Forelimb muscle (tissue), 1 donor: Measurements from ENCODE around the gene SUMF1. TPM values are rescaled to one million over a fixed set of nuclear protein-coding genes. Genes with fewer than 3 reads are reported as not detected.
"Not testable (repeated sequence)": the region's sequence is repeated elsewhere in the genome, so short reads cannot be mapped to it uniquely, and the experiment has no call there.

Source experiments
- DNase-seq: peaks from one replicate; pipeline ENCODE4 v3.0.0-alpha.2; 2013; ENCODE audit warnings: low read depth
- polyA plus RNA-seq: library from polyadenylated mRNA; unstranded; fragments of 120-200 nt; gene quantifications from one replicate; pipeline ENCODE4 v1.2.1, GENCODE V29; 2013; ENCODE audit not compliant: insufficient read length

The SUMF1 gene
- polyA plus RNA-seq, 1 donor = 10.9 TPM

DNA sequence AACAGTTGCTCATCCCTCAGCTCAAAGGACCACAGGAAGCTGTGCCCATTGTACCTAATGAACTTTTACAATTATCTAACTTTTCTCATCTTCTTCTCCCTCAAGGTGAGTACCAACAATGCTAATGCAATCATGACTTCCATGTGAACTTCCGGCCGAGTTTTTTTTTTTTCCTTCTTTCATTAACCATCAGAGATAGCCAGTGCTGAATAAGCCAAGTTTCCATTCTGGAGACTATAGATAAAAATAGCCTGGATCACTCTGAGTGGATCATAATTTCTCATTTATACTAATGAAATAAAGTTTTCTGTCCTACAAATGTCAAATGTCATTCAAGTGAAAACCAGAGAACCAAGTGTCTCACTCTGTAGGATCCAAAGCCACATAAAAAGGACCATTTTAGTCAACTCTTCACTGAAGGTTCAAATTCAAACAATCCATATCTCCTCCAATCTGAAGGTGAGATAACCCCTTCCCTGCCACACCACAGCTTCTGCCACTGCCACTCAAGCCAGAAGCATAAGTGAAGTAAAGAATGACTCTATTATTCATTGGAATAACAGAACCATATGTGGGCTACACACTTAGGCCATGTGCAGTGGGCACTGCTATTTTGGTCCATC, 5.5 kb downstream of the SUMF1 start:
- DNase-seq = no peak

DNA sequence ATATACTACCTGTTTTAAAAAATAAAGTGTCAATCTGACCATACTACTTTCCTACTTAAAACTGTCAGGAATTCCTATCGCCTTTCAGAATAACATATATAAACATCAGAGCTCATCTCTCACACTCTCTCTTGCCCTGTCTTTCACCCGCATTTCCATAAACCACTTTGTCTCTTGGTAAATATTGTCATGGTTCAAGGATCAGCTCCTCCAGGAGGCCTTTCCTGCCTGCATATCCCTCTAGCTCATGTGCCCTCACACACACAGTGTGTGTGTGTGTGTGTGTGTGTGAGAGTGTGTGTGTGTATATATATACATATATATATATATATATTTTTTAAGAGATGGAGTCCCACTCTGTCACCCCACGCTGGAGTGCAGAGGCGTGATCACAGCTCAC, 6.7 kb downstream of the SUMF1 start:
- DNase-seq = no peak

GRCh38 chr3:4458961-4459360, 8.1 kb downstream of the SUMF1 start:
- DNase-seq = no peak

DNA sequence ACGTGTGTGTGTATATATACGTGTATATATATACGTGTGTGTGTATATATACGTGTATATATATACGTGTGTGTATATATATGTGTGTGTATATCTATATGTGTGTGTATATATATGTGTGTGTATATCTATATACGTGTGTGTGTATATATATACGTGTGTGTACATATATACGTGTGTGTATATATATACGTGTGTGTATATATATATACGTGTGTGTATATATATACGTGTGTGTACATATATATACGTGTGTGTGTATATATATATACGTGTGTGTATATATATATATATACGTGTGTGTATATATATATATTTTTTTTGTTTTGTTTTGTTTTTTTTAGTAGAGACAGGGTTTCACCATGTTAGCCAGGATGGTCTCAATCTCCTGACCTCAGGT, 10.3 kb downstream of the SUMF1 start:
- DNase-seq = not testable (repeated sequence)

DNA sequence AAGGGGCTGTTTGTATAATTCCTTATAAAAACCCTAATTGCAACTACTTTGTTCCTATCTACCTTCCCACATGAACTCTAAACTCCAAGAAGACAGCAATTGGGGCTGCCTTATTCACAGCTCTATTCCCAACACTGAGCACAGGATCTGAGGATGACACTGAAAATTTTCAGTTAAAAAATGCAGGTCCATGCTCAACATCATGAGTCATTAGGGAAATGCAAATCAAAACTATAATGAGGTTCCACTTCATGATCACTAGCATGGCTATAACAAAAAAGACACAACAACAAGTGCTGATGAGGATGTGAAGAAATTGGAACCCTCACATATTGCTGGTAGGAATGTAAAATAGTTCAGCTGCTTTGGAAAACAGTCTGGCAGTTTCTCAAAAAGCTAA, 12.9 kb downstream of the SUMF1 start:
- no peak for DNase-seq

DNA sequence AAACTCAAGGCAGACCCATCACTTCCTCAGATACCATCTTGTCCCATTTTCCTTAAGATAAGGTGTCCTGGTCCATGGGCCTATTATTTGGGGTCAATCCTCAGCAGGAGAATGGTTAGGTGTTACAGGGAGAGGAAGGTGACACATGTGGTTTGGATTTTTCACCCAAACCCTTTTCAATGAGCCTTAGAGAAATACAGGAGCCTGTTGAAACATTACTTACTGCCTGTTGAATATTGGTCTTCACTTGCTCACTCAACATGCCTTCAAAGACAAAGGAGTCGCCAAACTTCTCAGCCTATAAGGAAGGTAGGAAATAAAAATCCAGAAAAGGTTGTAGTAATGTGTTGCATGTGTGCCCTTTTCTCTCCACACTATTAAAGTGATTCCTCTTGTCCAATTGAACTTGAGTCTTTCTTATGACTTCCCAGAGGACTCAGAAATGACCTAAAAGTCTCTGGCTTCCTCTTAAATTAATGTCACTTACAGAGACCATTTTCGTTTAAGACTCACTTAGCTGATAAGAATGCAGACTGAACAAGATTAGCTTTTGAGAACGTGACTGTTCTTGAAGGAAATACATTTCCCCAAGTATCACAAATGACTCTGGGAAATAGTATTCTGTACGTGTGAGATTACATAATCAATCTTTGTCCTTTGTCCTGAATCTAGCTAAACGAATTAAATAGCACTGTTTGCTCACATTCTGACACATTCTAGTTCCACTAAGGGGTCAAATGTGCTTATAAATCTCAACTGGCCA, 17.8 kb downstream of the SUMF1 start:
- no peak for DNase-seq

- DNase-seq = no peak
Observed at GRCh38 chr3:4448187-4448586, 18.9 kb downstream of the SUMF1 start.

GRCh38 chr3:4447295-4447999, 19.6 kb downstream of the SUMF1 start:
- DNase-seq = no peak

GRCh38 chr3:4440951-4441350, 26.1 kb downstream of the SUMF1 start:
- DNase-seq = no peak

GRCh38 chr3:4438296-4438695, 28.8 kb downstream of the SUMF1 start:
- no peak for DNase-seq

DNA sequence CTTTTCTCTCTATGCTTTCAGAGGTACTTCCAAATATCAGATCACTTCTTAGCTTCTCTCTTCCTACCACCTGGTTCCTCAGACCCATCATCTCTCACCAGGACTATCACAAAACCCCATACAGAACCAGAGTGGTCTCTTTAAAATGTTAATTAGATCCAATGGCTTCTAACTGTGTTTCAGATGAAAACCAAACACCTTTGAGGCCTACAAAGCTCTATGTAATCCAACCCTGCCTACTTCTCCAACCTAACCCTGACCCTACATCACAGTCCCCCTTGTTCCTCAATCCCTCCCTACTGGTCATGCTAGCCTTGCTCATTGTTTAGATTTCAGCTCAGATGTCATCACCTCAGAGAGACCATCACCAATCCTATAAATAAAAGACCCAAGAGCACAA, 34.8 kb downstream of the SUMF1 start:
- no peak for DNase-seq

DNA sequence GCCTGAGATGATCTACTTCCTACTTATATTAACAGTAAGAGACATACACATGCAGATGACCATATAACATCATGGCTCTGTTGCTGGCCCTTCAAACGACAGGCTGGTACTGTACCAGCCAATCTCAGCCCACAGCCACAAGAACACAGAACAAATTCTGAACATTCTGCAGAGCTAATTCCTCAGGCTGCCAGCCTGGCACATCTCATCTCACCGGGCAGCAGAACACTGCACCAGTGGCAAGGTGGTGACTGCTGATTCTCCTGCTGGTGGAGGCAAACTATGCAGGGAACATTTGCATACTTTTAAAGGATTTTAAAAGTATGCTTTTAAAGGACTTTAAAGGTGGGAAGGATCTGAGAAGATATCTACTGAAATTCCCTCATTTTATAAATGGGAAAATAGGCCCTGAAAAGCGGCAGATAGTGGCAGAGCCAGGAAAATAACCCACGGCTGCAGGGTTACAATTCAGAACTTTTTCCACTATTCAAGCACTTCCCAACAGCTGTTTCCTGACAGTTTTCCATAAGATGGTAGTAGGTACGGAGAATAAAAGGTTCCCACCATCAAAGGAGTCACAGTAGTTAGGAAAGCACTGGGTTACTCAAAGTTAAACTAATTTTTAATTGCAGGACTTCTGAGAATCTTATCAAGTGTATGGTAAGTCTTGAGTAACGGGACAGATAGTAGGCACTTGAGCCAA, 37.3 kb downstream of the SUMF1 start:
- DNase-seq = no peak

- peak; percentile 35 for DNase-seq
Observed at GRCh38 chr3:4426782-4427344, 40.2 kb downstream of the SUMF1 start.

DNA sequence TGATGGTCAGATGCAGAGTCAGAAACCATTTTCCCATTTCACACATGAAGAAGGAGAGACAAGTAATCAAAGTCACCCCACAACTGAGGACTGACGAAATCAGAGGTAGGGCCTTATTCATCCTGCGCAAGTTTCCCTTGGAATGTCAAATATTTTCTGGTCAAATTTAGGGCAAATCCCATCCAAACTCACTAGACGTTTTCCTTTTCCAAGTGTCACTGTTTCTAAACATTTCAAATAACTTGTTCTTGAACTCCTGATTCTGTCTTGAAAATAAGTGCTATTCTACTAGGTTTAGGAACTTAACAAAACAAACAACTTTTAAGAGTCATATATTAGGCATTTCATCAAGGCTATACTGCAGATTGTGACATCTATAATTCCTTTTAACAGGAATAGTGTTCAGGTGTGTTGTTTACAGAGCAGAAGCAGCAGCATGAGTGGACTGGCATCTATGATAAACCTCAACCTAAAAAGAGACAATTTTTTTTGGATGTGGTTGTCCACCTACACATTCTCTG, 40.7 kb downstream of the SUMF1 start:
- DNase-seq = no peak

GRCh38 chr3:4425707-4426106, 41.4 kb downstream of the SUMF1 start:
- DNase-seq = no peak

GRCh38 chr3:4425055-4425454, 42.0 kb downstream of the SUMF1 start:
- no peak for DNase-seq

DNA sequence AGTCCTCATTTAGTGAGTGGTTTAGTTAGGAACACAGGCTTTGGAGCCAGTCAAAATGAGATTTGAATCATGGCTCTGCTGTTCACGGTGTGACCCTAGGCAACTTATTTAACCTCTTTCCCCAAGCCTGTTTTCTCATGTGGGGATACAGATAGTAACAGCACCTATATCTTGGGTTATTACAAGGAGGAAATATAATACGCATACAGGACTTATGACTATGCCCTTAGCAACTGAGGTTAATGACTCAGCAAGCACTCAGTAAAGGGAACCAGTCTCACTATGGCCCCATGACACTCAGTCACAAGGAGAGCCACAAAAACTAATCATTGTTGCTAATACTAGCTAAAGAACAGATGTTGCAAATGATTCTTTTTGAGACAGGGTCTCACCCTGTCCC, 45.9 kb downstream of the SUMF1 start:
- no peak for DNase-seq

- DNase-seq = no peak
Observed at GRCh38 chr3:4419920-4420319, 47.1 kb downstream of the SUMF1 start.

- DNase-seq = no peak
Observed at GRCh38 chr3:4419386-4419785, 47.7 kb downstream of the SUMF1 start.

- no peak for DNase-seq
Observed at GRCh38 chr3:4418156-4418555, 48.9 kb downstream of the SUMF1 start.

GRCh38 chr3:4417449-4417848, 49.6 kb downstream of the SUMF1 start:
- DNase-seq = no peak

DNA sequence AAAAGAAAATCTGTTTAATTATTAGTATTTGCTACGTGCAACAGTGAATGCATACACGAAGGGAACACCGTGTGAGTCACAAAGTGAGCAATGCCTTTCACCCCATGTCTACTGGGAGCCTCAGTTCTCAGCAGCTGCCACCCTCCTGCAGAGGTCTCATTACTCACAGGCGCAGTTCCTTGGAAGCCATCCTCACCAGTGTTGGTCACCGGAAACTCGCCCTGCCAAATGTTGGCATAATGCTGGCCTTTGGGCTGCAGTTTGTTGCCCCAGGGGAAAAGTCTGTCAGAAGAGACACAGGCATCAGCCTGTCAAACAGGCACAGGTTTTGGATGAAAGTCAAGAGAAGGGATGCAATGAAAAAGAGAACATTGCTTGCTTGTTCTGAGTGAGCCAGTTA, 50.1 kb downstream of the SUMF1 start:
- no peak for DNase-seq
